GM18526 (cell line): ENCODE results near the gene GLCE.

Experiments used
- POLR2A ChIP-seq: IDR thresholded peaks from 3 replicates; pipeline ENCODE4 v1.6.1; 2011; ENCODE audit not compliant: insufficient read length; ENCODE audit errors: extremely low read depth

The GLCE gene

GRCh38 chr15:69234676-69235075 is 74.2 kb downstream of the GLCE start:
- TF ChIP-seq POLR2A, result no peak

- no peak for TF ChIP-seq POLR2A
Observed at GRCh38 chr15:69236505-69236904, 76.1 kb downstream of the GLCE start.

DNA sequence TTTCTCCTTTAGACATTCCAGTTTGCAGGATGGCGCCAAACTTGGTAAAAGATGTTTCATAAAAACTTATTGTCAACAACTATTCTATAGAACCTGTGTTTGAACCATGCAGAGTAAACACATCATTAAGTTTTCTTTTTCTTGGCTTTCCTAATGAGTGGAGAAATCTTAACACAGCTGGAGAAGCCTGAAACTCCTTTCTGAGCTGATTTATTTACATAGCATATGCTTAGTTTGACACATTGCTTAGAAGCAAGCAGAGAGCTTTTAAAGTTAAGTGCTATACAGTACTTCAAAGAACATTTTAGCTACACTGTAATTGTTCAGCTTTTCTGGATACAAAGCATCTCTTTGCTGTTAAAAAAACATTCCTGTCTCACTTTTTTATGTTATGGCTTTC is 77.3 kb downstream of the GLCE start:
- TF ChIP-seq POLR2A, result no peak

GRCh38 chr15:69244798-69245197 is 84.4 kb downstream of the GLCE start:
- TF ChIP-seq POLR2A, result no peak

DNA sequence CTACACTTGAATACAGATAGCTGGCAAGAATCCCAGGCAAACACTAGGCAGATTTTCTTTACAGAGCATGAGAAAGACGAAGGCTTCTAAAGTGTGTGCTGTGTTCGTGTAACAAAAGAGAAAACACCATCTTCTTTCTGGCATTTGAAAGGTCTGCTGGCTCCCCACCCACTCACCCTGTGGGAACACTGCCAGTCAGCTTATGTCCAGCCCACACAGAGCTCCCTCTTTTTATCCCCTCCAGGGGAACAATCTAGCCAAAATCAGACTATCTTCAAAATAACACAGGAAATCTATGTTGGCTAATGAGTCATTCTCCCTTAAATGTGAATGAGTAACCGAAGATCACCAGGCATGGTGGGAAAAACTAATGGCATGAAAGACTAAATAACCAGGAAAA is 92.7 kb downstream of the GLCE start:
- TF ChIP-seq POLR2A, result no peak

DNA sequence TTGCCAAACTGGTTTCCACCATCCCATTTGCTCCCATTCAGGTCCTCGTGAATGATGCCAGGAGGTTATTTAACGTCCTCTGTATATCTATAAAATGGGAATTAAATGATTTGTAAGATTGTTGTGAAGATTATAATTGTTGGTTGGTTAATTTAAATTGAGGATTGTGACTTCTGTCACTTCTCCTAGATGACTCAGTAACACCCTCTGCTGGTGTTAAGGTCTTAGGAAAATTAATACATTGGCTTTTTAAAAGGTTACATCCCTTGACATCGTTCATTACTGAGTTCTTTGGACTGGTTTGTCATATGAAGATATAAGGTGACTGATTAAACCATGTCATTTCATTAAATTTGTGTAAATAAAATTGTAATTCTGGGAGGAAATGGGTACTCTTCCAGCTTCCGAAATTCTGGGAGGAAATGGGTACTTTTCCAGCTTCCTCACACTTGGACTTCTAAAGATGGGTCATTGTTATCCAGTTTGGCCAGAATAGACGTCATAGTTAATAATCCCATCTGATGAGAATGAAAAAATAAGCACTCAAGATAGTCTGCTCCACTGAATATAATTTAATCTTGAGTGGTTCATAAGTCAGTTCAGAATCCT is 105.0 kb downstream of the GLCE start:
- TF ChIP-seq POLR2A, result no peak

DNA sequence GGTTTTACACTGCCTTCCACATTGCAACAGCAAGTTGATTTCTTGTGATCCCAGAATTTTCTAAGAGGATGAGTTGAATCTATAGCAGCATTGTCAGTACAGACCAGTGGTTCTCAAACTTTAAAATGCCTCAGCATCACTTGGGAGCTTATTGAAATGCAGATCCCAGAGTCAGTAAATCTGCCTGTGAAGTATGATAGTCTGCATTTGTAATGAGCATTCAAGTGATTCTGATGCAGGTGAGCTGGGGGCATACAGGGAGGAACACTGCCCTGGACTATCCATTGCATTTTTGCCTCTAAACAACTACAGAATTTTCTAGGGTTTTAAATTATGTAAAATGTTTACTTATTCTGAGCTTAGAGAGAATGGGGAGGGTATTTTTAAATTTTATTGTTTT is 110.8 kb downstream of the GLCE start:
- TF ChIP-seq POLR2A, result no peak

DNA sequence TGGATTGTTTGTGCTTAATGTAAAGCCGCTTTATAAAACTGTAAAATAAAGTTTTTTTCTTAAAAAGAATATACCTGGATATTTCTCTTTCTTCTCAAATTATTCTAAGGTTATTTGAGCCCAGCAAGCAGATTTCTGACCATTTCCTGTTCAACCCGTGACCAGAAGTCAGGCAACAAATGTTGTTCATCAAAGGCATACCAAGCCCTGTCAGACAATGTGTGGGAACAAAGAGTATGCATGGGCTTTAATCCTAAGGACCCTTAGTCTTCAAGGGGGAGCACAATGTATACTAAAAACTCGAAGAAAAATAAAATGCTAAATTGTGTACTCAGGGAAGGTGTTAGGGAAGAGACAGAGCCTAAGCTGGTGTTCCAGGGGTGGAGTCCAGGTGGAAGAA is 111.7 kb downstream of the GLCE start:
- TF ChIP-seq POLR2A, result no peak

- TF ChIP-seq POLR2A, result no peak
Observed at GRCh38 chr15:69272891-69273290, 112.5 kb downstream of the GLCE start.

DNA sequence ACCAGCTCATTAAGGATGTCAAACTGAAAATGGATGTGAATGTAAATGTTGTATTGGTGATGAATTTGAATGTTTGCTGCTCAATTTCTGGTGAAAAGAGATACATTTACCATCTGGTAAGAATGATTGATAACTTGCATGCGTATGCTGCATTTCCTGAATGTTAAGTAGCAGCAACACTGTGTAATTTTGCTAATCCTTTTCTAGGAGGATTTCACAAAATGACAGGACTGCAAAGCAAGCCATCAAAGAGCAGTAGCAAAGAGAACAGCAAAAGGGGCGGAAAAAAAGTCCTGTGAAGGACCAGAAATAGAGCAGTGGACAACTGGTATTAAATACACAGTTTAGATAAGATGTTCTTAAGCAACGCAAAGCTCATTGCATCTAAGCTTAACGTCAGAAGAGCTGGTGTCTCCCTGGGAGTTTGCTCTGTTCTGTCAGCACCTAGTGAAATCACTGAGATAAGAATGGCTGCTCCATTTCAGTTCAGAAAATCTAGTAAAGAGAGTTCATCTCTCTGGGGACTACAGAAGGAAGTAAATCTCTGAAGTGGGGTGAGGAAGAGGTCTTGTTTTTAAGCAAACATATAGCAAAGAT is 114.7 kb downstream of the GLCE start:
- TF ChIP-seq POLR2A, result no peak

GRCh38 chr15:69275933-69276560 is 115.6 kb downstream of the GLCE start:
- TF ChIP-seq POLR2A, result no peak

GRCh38 chr15:69277316-69277715 is 116.9 kb downstream of the GLCE start:
- no peak for TF ChIP-seq POLR2A

DNA sequence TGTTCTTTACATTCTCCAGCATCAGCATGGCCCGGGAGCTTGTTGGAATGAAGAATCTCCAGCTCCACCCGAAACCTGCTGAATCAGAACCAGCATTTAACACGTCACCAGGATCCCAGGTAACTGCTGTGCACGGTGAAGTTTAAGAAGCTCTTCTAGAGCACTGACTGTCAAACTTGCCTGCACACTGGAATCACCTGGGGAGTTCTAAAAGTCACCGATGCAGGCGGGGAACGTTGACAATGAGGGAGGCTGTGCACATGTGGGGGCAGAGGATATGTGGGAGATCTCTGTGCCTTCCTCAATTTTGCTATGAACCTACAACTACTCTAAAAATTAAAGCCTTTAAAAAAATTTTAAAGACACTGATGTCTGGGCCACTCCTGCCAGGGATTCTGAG is 119.2 kb downstream of the GLCE start:
- no peak for TF ChIP-seq POLR2A

GRCh38 chr15:69280783-69281182 is 120.3 kb downstream of the GLCE start:
- no peak for TF ChIP-seq POLR2A

DNA sequence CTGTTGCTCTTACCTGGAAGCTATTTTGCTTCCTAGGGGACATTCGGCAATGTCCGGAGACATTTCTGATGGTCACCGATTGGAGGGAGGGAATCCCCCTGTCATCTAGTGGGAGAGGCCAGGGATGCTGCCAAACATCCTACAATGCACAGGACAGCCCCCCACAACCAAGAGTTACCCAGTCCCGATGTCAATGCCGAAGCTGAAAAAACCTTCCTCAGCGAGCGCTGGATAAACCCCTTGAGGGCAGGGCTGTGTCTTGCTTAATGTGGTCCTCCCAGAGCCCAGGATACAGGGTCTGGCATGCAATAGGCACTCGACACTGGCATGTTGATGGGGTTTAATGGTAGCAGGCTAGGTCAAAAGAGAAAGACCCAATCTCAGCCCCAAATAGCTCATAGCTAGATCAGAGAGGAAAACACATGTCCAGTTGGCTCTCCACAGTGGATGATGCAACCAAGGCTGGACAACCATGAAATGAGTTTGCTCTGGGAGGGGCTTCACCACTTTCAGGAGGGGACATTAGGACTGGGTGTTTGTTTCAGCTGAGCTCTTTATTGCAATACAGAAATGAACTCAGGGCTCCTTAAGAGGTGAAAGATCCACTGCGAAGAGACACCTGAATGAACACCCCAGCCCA is 121.8 kb downstream of the GLCE start:
- no peak for TF ChIP-seq POLR2A

- TF ChIP-seq POLR2A, result no peak
Observed at GRCh38 chr15:69285834-69286233, 125.4 kb downstream of the GLCE start.

- no peak for TF ChIP-seq POLR2A
Observed at GRCh38 chr15:69288011-69288410, 127.6 kb downstream of the GLCE start.
